GM21717 (cell line): ENCODE measurements around the gene ERCC2.

Source experiments
- ATAC-seq: cut with Tn5 transposase; IDR thresholded peaks from one replicate; pipeline ENCODE4 v1.9.1; 2021; ENCODE audit warnings: mild to moderate bottlenecking, moderate library complexity; ENCODE audit not compliant: unreplicated experiment

ERCC2 gene

GRCh38 chr19:45355910-45356309 lies 14.5 kb downstream of the ERCC2 start:
- no peak for ATAC-seq

DNA sequence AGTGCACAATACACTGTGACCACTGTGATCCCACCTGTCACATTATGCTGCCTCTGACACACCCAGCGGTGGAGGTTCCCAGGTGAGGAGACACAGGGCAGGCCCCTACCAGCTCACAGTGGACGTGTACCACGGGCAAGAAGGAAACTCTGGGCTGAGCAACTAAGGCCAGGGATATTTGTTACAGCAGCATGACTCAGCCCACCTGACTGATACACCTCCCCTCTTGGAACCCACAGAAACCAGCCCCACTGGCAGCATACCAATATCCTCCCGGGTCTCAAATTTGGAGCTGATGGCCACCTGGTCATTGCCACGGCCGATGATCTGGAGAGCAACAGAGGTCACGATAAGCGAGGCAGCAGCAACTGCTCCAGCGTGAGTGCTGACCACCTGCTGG lies 15.0 kb downstream of the ERCC2 start:
- no peak for ATAC-seq

GRCh38 chr19:45354241-45354842 lies 16.0 kb downstream of the ERCC2 start:
- ATAC-seq, result no peak

GRCh38 chr19:45352914-45353796 lies 17.2 kb downstream of the ERCC2 start:
- ATAC-seq, result no peak

- no peak for ATAC-seq
Measured at GRCh38 chr19:45352471-45352870, 17.9 kb downstream of the ERCC2 start.

GRCh38 chr19:45352062-45352461 lies 18.3 kb downstream of the ERCC2 start:
- no peak for ATAC-seq

GRCh38 chr19:45351401-45351952 lies 18.9 kb downstream of the ERCC2 start:
- no peak for ATAC-seq

DNA sequence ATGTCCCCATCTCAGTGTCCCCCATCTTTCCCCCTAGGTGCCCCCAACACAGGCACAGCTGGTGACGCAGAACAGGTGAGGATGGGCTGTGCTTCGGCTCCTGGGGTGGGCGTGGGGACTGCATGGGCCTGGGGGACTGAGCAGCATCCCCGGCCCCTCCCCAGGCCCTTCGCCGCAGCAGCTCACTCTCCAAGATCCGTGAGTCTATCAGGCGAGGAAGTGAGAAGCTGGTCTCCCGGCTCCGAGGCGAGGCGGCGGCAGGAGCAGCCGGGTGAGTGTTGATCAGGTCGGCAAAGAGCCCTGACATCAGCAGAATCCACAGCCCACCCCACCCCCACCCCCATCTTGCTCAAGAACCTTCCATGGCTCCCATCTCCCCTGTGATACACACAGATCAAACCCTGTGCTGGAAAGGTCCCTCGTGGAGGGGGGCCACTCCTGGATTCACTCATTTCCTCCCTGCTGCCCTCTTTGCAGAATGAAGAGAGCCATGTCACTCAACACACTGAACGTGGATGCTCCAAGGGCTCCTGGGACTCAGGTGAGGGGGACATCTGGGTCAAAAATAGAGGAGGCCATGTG lies 19.8 kb downstream of the ERCC2 start:
- ATAC-seq, result no peak

DNA sequence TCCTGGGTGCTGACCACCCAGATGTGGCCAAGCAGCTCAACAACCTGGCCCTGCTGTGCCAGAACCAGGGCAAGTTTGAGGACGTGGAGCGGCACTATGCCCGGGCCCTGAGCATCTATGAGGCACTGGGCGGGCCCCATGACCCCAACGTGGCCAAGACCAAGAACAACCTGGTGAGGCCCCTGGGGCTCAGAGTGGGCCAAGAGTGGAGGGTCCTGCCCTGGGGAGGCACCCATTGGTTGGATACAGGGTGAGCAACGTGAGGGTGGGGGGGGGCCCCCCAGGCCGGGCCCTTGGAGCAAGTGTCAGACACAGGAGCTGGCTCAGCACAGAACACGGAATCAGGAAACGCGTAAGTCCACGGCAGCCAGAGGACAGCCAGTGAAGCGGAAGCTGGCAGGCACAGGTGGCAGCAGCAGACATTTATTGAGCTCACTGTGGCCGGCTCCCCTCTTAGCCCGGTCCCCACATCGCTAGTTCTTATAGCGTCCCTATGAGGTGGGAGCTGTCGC lies 20.9 kb downstream of the ERCC2 start:
- no peak for ATAC-seq

DNA sequence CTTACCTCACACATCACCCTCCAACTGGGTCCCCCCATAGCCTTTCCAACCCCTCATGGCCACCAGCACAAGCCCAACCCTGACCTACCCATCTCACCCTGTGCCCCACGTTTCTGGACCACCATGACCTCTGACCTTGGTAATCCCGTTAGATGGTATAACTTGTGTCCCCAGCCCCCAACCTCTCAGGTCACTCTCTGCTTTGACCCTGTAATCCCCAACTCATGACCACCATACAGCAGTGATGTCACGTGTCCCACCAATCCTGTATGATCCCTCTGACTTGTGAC lies 21.3 kb downstream of the ERCC2 start:
- no peak for ATAC-seq

DNA sequence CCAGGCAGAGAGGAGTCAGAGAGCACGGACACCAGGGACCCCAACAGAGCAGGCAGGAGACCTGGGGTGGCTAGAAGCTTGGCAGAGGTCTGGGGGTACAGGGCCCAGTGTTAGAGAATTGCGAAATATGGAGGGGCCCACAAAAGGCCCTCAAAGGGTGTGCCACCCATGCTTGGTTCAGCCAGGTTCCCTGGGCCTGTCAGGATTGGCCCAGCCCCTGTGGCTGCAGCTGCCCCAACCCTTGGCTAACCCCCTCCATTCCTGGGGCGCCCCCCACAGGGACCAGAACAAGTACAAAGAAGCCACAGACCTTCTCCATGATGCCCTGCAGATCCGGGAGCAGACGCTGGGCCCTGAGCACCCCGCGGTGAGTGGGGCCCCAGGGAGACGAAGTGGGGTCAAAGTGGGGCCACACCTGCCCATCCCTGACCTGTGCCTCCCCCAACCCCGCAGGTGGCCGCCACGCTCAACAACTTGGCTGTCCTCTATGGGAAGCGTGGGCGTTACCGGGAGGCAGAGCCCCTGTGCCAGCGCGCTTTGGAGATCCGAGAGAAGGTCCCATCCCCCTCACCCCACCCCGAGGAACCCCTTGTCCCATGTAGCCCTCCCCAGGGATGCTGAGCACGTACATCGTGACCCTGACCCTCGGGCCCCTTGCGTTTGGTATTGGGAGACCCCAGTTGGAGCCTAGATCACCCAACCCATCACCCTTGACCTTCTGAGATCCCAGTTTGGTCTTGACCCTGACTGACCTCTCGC lies 21.8 kb downstream of the ERCC2 start:
- ATAC-seq, result no peak

GRCh38 chr19:45347570-45348366 lies 22.6 kb downstream of the ERCC2 start:
- ATAC-seq, result no peak

- ATAC-seq, result no peak
Measured at GRCh38 chr19:45346449-45346848, 23.9 kb downstream of the ERCC2 start.

GRCh38 chr19:45345506-45345860 lies 24.9 kb downstream of the ERCC2 start:
- no peak for ATAC-seq

DNA sequence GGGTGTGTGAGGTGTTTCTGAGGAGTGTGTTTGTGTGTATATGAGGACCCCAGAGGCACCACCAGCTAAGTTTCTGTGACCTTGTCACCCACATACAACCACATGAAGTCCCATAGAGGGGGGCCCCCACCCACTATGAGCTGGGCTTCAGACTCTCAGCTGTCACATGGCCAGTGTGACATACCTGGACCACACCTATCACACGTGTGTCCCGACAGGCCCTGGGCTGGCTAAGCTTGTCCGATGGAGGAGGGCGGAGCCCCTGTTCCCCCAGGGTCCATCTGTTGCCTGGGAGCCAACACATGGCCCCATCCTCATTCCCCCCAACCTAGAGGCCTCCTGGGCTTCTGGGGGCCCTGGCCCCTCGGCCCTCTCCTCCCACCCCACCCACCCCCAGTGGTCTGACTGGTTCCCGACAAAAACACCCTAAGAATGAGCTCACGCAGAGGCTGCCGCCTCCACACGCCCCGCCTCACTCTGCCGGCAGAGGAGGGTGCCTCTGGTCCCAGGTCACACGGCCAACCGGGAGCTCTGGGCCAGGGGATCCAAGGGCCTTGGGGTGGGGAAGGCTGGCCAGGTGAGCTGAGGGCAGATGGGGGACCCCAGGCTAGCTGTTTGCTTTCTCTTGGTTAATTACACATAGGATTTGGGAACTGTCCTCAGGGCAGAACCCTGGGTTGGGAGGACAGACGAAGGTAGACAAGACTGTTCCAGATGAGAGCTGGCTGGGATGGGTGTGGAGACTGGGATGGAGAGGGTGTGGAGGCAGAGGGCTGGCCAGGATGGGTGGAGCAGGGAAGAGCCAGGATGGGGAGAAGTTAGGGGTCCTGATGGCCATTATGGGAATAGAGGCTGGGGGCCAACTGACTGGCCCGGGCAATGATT lies 25.5 kb downstream of the ERCC2 start:
- no peak for ATAC-seq

GRCh38 chr19:45342911-45343310 lies 27.5 kb downstream of the ERCC2 start:
- no peak for ATAC-seq

- no peak for ATAC-seq
Measured at GRCh38 chr19:45340899-45341453, 29.4 kb downstream of the ERCC2 start.

- no peak for ATAC-seq
Measured at GRCh38 chr19:45340232-45340898, 30.0 kb downstream of the ERCC2 start, which contains the start of gene KLC3. KLC3 (plus strand) TSS chr19:45340750; CDS start chr19:45345542, 4,792 bp downstream.
